GM18502 (cell line): ENCODE measurements around the gene KIF5C.
"Not testable (repeated sequence)": the region's sequence is repeated elsewhere in the genome, so short reads cannot be mapped to it uniquely, and the experiment has no call there.

Experiments
- ATAC-seq: cut with Tn5 transposase; IDR thresholded peaks from one replicate; pipeline ENCODE4 v1.9.1; 2021; ENCODE audit warnings: mild to moderate bottlenecking; ENCODE audit not compliant: unreplicated experiment, poor library complexity

Gene KIF5C

GRCh38 chr2:148874868-148875341 lies at the start of gene KIF5C:
Gene KIF5C (plus strand): TSS chr2:148875227. CDS start chr2:148875618, 391 bp downstream.
- peak; percentile 96 for ATAC-seq

- no peak for ATAC-seq
Observed at GRCh38 chr2:148826791-148827190, 48.2 kb upstream of the KIF5C start.

- ATAC-seq = no peak
Observed at GRCh38 chr2:148828941-148829340, 46.1 kb upstream of the KIF5C start.

GRCh38 chr2:148829618-148830017 lies 45.4 kb upstream of the KIF5C start:
- ATAC-seq = no peak

- ATAC-seq = no peak
Observed at GRCh38 chr2:148832637-148833036, 42.4 kb upstream of the KIF5C start.

GRCh38 chr2:148842050-148842449 lies 33.0 kb upstream of the KIF5C start:
- no peak for ATAC-seq

GRCh38 chr2:148848146-148848545 lies 26.9 kb upstream of the KIF5C start:
- ATAC-seq = no peak

GRCh38 chr2:148853458-148853857 lies 21.6 kb upstream of the KIF5C start:
- ATAC-seq = no peak

- no peak for ATAC-seq
Observed at GRCh38 chr2:148860037-148860436, 15.0 kb upstream of the KIF5C start.

GRCh38 chr2:148861367-148861766 lies 13.7 kb upstream of the KIF5C start:
- ATAC-seq = no peak

- not testable (repeated sequence) for ATAC-seq
Observed at GRCh38 chr2:148862478-148862877, 12.5 kb upstream of the KIF5C start.

GRCh38 chr2:148865512-148865911 lies 9.5 kb upstream of the KIF5C start:
- no peak for ATAC-seq

- ATAC-seq = no peak
Observed at GRCh38 chr2:148866091-148866490, 8.9 kb upstream of the KIF5C start.

- no peak for ATAC-seq
Observed at GRCh38 chr2:148867079-148867769, 7.8 kb upstream of the KIF5C start.

- ATAC-seq = peak; percentile 34
Observed at GRCh38 chr2:148875387-148876051, 492 bp downstream of the KIF5C start.

- no peak for ATAC-seq
Observed at GRCh38 chr2:148876202-148876594, 1.2 kb downstream of the KIF5C start.

GRCh38 chr2:148876595-148877402 lies 1.8 kb downstream of the KIF5C start:
- no peak for ATAC-seq

GRCh38 chr2:148877403-148877740 lies 2.3 kb downstream of the KIF5C start:
- no peak for ATAC-seq

GRCh38 chr2:148880636-148881035 lies 5.6 kb downstream of the KIF5C start:
- ATAC-seq = no peak

GRCh38 chr2:148882051-148882450 lies 7.0 kb downstream of the KIF5C start:
- no peak for ATAC-seq

GRCh38 chr2:148885209-148885608 lies 10.2 kb downstream of the KIF5C start:
- ATAC-seq = no peak
